Stimulated activated CD4-positive, alpha-beta T cell treated with anti-CD3 and anti-CD28 coated beads, Interleukin-2, amount 100 ng/mL, for 48 hours (primary cell): ENCODE measurements around the gene SCN3A.

Experiments used
- DNase-seq, 2 donors: peaks; one replicate each; pipeline ENCODE4 v3.0.0-alpha.2; 2020

Gene SCN3A

GRCh38 chr2:165191096-165191728, 12.6 kb downstream of the SCN3A start:
- no peak for DNase-seq

- DNase-seq = no peak
These were observed 18.2 kb downstream of the SCN3A start for GRCh38 chr2:165185633-165186032.

- no peak for DNase-seq
These were observed 21.8 kb downstream of the SCN3A start for GRCh38 chr2:165182029-165182428.

GRCh38 chr2:165176780-165177179, 27.1 kb downstream of the SCN3A start:
- DNase-seq = no peak

- DNase-seq = no peak
These were observed 30.6 kb downstream of the SCN3A start for GRCh38 chr2:165173215-165173614.

- DNase-seq = no peak
These were observed 39.6 kb downstream of the SCN3A start for GRCh38 chr2:165164201-165164600.

- no peak for DNase-seq
These were observed 40.1 kb downstream of the SCN3A start for GRCh38 chr2:165163761-165164160.

- no peak for DNase-seq
These were observed 41.4 kb downstream of the SCN3A start for GRCh38 chr2:165162466-165162865.

- DNase-seq = no peak
These were observed 42.3 kb downstream of the SCN3A start for GRCh38 chr2:165161510-165161909.

GRCh38 chr2:165157160-165157559, 46.7 kb downstream of the SCN3A start:
- DNase-seq = no peak

GRCh38 chr2:165155152-165155551, 48.7 kb downstream of the SCN3A start:
- DNase-seq = no peak

- no peak for DNase-seq
These were observed 54.4 kb downstream of the SCN3A start for GRCh38 chr2:165149439-165149838.

- DNase-seq = no peak
These were observed 56.4 kb downstream of the SCN3A start for GRCh38 chr2:165147186-165148045.

- DNase-seq = no peak
These were observed 59.5 kb downstream of the SCN3A start for GRCh38 chr2:165144315-165144714.

GRCh38 chr2:165141601-165142354, 62.1 kb downstream of the SCN3A start:
- no peak for DNase-seq

- no peak for DNase-seq
These were observed 77.6 kb downstream of the SCN3A start for GRCh38 chr2:165126244-165126643.

GRCh38 chr2:165122521-165122920, 81.3 kb downstream of the SCN3A start:
- no peak for DNase-seq

GRCh38 chr2:165120740-165121467, 82.9 kb downstream of the SCN3A start:
- DNase-seq = no peak

GRCh38 chr2:165115258-165115657, 88.6 kb downstream of the SCN3A start:
- no peak for DNase-seq

GRCh38 chr2:165114346-165114939, 89.4 kb downstream of the SCN3A start:
- DNase-seq = no peak

- DNase-seq = no peak
These were observed 90.4 kb downstream of the SCN3A start for GRCh38 chr2:165113414-165113813.

- DNase-seq = no peak
These were observed 91.1 kb downstream of the SCN3A start for GRCh38 chr2:165112789-165113188.
